ENCODE results near the gene CFAP20DC. TPM values are rescaled to one million over a fixed set of nuclear protein-coding genes. Genes with fewer than 3 reads are reported as not detected.
"Not testable (repeated sequence)": the region's sequence is repeated elsewhere in the genome, so short reads cannot be mapped to it uniquely, and the experiment has no call there.

The CFAP20DC gene
- total RNA-seq, 1 donor: 7.3 TPM

DNA sequence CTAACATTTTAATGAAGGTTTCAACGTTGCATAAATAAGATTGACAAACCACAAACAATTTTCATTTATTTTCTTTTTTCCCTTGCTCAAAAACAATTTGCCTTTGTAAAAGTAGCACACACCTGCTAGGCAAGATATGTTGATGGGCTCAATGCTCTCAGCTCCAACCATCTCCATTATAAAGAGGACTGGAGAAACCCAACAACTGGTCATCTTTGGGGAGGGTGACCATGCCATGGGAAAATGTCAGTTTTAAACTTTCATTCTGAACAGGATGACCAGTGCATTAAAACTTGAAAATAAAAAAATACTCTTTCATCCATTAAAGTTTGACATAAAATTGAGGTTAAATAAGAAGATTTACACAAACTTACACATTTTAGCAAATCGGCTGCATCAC lies 183.7 kb downstream of the CFAP20DC start:
- no peak for DNase-seq (ENCODE audit: low read depth)
- no peak overlapping the region for H3K4me3 ChIP-seq (ENCODE audit: low read depth, low read length)
- TF ChIP-seq CTCF (IDR thresholded peaks at IDR 0.05; ENCODE audit: insufficient read depth, low read length): no peak

DNA sequence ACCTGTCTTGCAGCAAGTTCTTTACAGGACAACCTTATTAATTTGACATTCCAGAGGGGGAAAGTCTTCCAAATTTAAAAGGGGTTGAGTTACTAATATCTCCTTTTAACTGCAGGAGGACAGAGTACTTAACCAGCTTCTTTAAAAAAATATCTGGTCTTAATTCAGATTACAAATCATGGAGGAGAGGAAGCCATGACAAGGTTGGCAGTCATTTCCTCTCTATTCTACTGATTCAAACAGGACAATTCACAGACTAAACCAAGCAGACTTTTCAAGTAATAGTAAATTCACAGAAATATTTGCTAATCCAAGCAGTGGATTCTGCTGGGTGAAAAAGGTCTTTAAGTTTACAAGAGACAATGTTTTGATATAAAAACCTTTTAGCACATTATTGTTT lies 185.3 kb downstream of the CFAP20DC start:
- no peak overlapping the region for H3K4me3 ChIP-seq (ENCODE audit: low read depth, low read length)
- no peak for TF ChIP-seq CTCF (IDR thresholded peaks at IDR 0.05; ENCODE audit: insufficient read depth, low read length)
- DNase-seq (ENCODE audit: low read depth): no peak

GRCh38 chr3:58863206-58863605 lies 186.6 kb downstream of the CFAP20DC start:
- no peak for DNase-seq (ENCODE audit: low read depth)
- no peak overlapping the region for H3K4me3 ChIP-seq (ENCODE audit: low read depth, low read length)
- TF ChIP-seq CTCF (IDR thresholded peaks at IDR 0.05; ENCODE audit: insufficient read depth, low read length): no peak

DNA sequence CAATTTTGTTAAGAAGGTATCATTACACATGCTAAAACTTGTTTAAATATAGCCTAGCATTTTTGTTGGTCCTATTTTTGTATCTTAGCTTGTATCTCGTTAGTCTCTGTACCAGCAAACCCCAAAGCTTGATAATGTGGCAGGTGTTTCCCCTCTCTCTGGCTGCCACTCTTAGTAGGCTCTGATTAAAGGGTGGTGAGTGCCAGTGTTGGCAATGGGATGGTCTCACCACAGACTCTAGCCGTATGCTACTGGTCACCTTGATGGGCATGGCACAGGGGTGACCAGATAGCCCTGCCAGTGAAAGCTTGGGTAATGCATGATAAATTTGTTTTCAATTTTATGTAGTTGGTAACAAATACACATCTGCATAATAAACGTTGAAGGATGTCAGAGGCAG lies 188.3 kb downstream of the CFAP20DC start:
- TF ChIP-seq CTCF (IDR thresholded peaks at IDR 0.05; ENCODE audit: insufficient read depth, low read length): no peak
- no peak overlapping the region for H3K4me3 ChIP-seq (ENCODE audit: low read depth, low read length)
- no peak for DNase-seq (ENCODE audit: low read depth)

DNA sequence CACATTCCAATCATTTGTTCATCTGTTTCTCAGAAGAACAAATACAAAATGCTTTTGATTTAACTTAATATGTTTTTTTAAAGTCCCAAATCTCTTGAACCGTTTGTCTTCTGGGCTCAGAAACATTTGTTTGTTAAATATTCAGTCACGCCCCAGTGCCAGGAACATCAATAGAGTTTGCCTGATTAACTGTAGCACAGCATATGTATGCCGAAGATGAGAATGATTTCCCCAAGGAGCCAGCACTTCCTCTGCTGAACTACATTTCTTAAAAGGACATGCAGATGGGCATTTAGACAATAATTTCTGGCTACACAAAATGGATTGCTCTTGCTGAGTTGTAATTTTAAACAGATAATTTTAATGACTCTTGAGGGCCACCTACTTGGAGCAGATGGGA lies 191.7 kb downstream of the CFAP20DC start:
- TF ChIP-seq CTCF (IDR thresholded peaks at IDR 0.05; ENCODE audit: insufficient read depth, low read length): no peak
- DNase-seq (ENCODE audit: low read depth): no peak
- H3K4me3 ChIP-seq (ENCODE audit: low read depth, low read length): no peak overlapping the region

GRCh38 chr3:58857402-58857801 lies 192.4 kb downstream of the CFAP20DC start:
- TF ChIP-seq CTCF (IDR thresholded peaks at IDR 0.05; ENCODE audit: insufficient read depth, low read length): no peak

GRCh38 chr3:58848826-58849225 lies 201.0 kb downstream of the CFAP20DC start:
- H3K4me3 ChIP-seq (ENCODE audit: low read depth, low read length): no peak overlapping the region
- TF ChIP-seq CTCF (IDR thresholded peaks at IDR 0.05; ENCODE audit: insufficient read depth, low read length): no peak
- DNase-seq (ENCODE audit: low read depth): no peak

More at GRCh38 chr3:58857402-58857801, 192.4 kb downstream of the CFAP20DC start:
- H3K4me3 ChIP-seq (ENCODE audit: low read depth, low read length): no peak overlapping the region
- DNase-seq (ENCODE audit: low read depth): peak; percentile 21

- not testable (repeated sequence) for DNase-seq (ENCODE audit: low read depth); H3K4me3 ChIP-seq (ENCODE audit: low read depth, low read length)
Observed at GRCh38 chr3:58842050-58842747, 207.6 kb downstream of the CFAP20DC start.
